ENCODE results near the gene BTBD2. TPM values are rescaled to one million over a fixed set of nuclear protein-coding genes. Genes with fewer than 3 reads are reported as not detected.

BTBD2 gene
- polyA plus RNA-seq, 1 donor from 2014 or later: 46.1 TPM

DNA sequence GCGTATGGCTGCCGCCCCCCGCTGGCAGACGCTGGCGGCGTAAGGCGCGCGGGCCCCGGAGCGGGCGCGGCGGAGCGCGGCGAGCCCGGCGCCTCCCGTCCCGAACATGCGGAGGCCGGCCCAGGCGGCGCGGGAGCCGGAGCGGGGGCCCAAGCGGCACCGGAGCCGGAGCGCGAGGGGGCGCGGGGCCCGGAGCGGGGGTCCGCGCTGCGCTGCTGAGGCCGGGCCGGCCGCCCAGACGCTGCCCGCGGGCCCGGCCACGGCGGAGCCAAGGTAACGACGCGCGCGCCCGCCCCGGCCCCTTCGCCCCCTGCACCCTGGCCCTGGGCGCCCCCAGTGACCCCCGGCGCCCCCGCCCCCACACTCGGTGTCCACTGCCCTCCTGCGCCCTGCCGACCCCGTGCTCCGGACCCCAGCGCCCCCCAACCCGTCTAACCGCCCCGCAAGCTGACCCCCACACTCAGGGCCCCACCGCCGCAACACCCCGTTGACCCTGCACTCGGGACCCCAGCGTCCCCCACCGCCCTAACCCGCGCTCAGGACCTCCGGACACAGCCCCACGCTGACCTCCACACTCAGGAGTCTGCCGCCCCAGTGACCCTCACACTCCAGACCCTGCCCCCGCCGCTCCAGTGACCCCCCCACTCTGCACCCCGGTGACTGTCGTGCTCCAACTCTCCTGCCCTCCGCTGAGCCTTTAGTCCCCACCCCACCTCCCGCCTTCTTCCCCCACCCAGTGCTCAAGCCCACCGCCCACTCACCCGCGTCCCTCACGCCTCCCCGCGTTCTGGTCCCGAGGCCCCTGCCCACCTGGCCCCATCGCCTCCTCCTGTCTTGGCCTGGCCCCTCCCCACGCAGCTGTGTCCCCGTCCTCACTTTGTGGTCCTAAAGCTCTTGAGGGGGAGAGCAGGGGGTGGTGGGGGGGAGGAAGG, 74.1 kb downstream of the BTBD2 start, which contains the start of gene CSNK1G2:
TSS of gene CSNK1G2 (plus strand) at position 27 of the 932 bp plus-strand sequence. CDS start 28,601 bp downstream, outside the sequence.
- H3K79me2 ChIP-seq (replicated peaks; ENCODE audit: insufficient read depth, low read length): peaks cover 36% of the 10 kb centered on the region

DNA sequence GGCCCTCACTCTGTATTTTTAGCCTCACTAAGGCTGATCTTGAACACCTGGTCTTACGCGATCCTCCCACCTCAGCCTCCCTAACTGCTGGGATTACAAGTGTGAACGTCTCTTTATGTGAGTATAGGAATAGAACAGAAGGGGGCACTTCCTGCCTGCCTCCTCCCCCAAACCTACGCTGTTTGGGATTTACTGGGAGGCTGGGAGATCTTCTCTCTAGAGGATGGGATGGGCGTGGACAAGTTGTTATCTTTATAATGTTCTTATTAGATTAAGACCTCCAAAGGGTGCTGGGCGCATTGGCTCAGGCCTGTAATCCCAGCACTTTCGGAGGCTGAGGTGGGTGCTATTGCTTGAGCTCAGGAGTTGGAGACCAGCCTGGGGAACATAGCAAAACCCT, 77.4 kb downstream of the BTBD2 start:
- Histone ChIP-seq H3K79me2 (replicated peaks; ENCODE audit: insufficient read depth, low read length) (peaks cover 6% of the 10 kb centered on the region), H3K27ac (ENCODE audit: low read length) (no peak overlapping the region), H3K9me3 (ENCODE audit: low read length) (no peaks in the 10 kb centered on the region), H3K9me2 (ENCODE audit: insufficient read depth, low read length) (no peaks in the 10 kb centered on the region), H3K9ac (ENCODE audit: low read length) (no peak overlapping the region), H4K20me1 (ENCODE audit: insufficient read depth) (no peaks in the 10 kb centered on the region), H3K27me3 (ENCODE audit: insufficient read depth, low read depth, low read length) (no peaks in the 10 kb centered on the region), H3K4me2 (ENCODE audit: low read length) (no peak overlapping the region), H3F3A (ENCODE audit: insufficient read depth, low read length, poor library complexity, severe bottlenecking) (peaks cover 5% of the 10 kb centered on the region), H3K36me3 (ENCODE audit: insufficient read depth, low read length) (no peaks in the 10 kb centered on the region), H3K4me3 (ENCODE audit: low read length) (no peak overlapping the region), H2AFZ (ENCODE audit: low read depth, low read length) (no peak overlapping the region)
- TF ChIP-seq RAD21 (conservative IDR thresholded peaks at IDR 0.05) (no peak), TAF1 (IDR thresholded peaks at IDR 0.05; ENCODE audit: low read depth) (no peak), SMC3 (conservative IDR thresholded peaks at IDR 0.05; ENCODE audit: poor library complexity) (no peak), MXI1 (conservative IDR thresholded peaks at IDR 0.05; ENCODE audit: poor library complexity, severe bottlenecking) (no peak), EP300 (conservative IDR thresholded peaks at IDR 0.05; ENCODE audit: poor library complexity, severe bottlenecking) (no peak), POLR2AphosphoS5 (IDR thresholded peaks at IDR 0.05) (no peak), EZH2 (IDR thresholded peaks at IDR 0.05; ENCODE audit: borderline replicate concordance, insufficient read depth, low read length, poor library complexity, severe bottlenecking) (no peak)
- TF ChIP-seq, protein P1, sequence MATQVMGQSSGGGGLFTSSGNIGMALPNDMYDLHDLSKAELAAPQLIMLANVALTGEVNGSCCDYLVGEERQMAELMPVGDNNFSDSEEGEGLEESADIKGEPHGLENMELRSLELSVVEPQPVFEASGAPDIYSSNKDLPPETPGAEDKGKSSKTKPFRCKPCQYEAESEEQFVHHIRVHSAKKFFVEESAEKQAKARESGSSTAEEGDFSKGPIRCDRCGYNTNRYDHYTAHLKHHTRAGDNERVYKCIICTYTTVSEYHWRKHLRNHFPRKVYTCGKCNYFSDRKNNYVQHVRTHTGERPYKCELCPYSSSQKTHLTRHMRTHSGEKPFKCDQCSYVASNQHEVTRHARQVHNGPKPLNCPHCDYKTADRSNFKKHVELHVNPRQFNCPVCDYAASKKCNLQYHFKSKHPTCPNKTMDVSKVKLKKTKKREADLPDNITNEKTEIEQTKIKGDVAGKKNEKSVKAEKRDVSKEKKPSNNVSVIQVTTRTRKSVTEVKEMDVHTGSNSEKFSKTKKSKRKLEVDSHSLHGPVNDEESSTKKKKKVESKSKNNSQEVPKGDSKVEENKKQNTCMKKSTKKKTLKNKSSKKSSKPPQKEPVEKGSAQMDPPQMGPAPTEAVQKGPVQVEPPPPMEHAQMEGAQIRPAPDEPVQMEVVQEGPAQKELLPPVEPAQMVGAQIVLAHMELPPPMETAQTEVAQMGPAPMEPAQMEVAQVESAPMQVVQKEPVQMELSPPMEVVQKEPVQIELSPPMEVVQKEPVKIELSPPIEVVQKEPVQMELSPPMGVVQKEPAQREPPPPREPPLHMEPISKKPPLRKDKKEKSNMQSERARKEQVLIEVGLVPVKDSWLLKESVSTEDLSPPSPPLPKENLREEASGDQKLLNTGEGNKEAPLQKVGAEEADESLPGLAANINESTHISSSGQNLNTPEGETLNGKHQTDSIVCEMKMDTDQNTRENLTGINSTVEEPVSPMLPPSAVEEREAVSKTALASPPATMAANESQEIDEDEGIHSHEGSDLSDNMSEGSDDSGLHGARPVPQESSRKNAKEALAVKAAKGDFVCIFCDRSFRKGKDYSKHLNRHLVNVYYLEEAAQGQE (IDR thresholded peaks at IDR 0.05; ENCODE audit: borderline replicate concordance): no peak
- TF ChIP-seq, protein P2, sequence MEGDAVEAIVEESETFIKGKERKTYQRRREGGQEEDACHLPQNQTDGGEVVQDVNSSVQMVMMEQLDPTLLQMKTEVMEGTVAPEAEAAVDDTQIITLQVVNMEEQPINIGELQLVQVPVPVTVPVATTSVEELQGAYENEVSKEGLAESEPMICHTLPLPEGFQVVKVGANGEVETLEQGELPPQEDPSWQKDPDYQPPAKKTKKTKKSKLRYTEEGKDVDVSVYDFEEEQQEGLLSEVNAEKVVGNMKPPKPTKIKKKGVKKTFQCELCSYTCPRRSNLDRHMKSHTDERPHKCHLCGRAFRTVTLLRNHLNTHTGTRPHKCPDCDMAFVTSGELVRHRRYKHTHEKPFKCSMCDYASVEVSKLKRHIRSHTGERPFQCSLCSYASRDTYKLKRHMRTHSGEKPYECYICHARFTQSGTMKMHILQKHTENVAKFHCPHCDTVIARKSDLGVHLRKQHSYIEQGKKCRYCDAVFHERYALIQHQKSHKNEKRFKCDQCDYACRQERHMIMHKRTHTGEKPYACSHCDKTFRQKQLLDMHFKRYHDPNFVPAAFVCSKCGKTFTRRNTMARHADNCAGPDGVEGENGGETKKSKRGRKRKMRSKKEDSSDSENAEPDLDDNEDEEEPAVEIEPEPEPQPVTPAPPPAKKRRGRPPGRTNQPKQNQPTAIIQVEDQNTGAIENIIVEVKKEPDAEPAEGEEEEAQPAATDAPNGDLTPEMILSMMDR (IDR thresholded peaks at IDR 0.05; ENCODE audit: poor library complexity, severe bottlenecking): no peak

More for the DNA sequence above, 74.1 kb downstream of the BTBD2 start, which contains the start of gene CSNK1G2:
- Histone ChIP-seq H3F3A (ENCODE audit: insufficient read depth, low read length, poor library complexity, severe bottlenecking) (peaks cover 5% of the 10 kb centered on the region), H2AFZ (ENCODE audit: low read depth, low read length) (peak within 1 kb of the TSS; percentile 65), H3K9me3 (ENCODE audit: low read length) (no peaks in the 10 kb centered on the region), H3K9ac (ENCODE audit: low read length) (peak within 1 kb of the TSS; percentile 97), H3K27ac (ENCODE audit: low read length) (peak within 1 kb of the TSS; percentile 99), H3K4me2 (ENCODE audit: low read length) (peak within 1 kb of the TSS; percentile 88), H3K4me3 (ENCODE audit: low read length) (peak within 1 kb of the TSS; percentile 90), H3K9me2 (ENCODE audit: insufficient read depth, low read length) (no peaks in the 10 kb centered on the region), H3K36me3 (ENCODE audit: insufficient read depth, low read length) (no peaks in the 10 kb centered on the region), H4K20me1 (ENCODE audit: insufficient read depth) (no peaks in the 10 kb centered on the region), H3K27me3 (ENCODE audit: insufficient read depth, low read depth, low read length) (no peaks in the 10 kb centered on the region)
- TF ChIP-seq, protein P2 (IDR thresholded peaks at IDR 0.05; ENCODE audit: poor library complexity, severe bottlenecking): peak; percentile 6
- TF ChIP-seq POLR2AphosphoS5 (IDR thresholded peaks at IDR 0.05): no peak

Data from neural cell (in vitro differentiated cells).